ENCODE results near the gene REPIN1. TPM values are rescaled to one million over a fixed set of nuclear protein-coding genes. Genes with fewer than 3 reads are reported as not detected.

Gene REPIN1
- total and polyA plus RNA-seq, 9 of the 15 experiments (the other 6 are each of a cell fraction or from before 2014, with no cell fraction given) = 8.1 to 283 (median 94.3) TPM

DNA sequence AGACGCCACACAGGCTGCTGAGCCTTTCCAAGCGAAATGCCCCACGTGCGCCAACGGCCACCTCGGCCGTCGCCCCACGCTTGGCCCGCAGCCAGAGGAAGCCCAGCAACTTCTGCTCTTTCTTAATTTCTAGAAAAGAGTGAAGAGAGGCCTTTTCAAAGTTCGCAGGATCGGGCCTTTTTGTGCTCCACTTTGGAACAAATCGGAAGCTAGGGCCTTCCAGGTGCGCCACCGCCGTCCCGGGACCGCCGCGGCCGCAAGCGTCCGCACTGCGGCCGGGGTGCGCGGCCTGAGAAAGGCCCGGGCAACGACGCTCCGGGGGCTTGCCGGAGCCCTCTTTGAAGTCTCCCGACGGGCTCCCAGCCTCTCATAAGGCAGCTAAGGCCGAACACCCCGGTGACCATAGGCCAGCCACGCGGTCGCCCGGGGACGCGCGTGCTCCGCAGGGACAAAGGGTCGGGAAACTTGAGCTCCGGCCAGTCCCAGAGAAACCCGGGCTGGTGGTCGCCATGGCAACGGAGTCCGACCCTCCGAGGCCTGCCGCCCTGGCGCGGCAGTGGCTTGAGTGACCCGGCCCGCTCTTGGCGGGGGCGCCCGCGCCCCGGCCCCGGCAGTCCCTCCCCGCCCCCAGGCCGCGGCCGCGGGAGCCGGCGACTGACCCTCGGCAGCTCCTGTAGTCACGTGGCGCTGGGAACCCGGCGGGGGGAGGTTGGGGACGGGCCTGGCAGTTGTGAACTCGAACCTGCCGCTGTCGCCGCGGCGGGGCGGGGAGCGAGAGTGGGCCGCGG, at the start of gene REPIN1 (continued):
- TF ChIP-seq, protein P1, sequence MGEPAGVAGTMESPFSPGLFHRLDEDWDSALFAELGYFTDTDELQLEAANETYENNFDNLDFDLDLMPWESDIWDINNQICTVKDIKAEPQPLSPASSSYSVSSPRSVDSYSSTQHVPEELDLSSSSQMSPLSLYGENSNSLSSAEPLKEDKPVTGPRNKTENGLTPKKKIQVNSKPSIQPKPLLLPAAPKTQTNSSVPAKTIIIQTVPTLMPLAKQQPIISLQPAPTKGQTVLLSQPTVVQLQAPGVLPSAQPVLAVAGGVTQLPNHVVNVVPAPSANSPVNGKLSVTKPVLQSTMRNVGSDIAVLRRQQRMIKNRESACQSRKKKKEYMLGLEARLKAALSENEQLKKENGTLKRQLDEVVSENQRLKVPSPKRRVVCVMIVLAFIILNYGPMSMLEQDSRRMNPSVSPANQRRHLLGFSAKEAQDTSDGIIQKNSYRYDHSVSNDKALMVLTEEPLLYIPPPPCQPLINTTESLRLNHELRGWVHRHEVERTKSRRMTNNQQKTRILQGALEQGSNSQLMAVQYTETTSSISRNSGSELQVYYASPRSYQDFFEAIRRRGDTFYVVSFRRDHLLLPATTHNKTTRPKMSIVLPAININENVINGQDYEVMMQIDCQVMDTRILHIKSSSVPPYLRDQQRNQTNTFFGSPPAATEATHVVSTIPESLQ (CRISPR knock-in tag; IDR thresholded peaks at IDR 0.05) = peak; percentile 71; the same call in 1 of the 2 replicates
- no peak for TF ChIP-seq TSC22D4 (tag; IDR thresholded peaks at IDR 0.05)
- TF ChIP-seq ZNF12 (CRISPR knock-in tag; IDR thresholded peaks at IDR 0.05) = peak; percentile 67
- peak; percentile 97 for TF ChIP-seq RBBP5 (IDR thresholded peaks at IDR 0.05; ENCODE audit: borderline replicate concordance, insufficient read depth, low read length, poor library complexity, severe bottlenecking)
- TF ChIP-seq, protein P2, sequence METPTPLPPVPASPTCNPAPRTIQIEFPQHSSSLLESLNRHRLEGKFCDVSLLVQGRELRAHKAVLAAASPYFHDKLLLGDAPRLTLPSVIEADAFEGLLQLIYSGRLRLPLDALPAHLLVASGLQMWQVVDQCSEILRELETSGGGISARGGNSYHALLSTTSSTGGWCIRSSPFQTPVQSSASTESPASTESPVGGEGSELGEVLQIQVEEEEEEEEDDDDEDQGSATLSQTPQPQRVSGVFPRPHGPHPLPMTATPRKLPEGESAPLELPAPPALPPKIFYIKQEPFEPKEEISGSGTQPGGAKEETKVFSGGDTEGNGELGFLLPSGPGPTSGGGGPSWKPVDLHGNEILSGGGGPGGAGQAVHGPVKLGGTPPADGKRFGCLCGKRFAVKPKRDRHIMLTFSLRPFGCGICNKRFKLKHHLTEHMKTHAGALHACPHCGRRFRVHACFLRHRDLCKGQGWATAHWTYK (CRISPR knock-in tag; IDR thresholded peaks at IDR 0.05) = peak; percentile 93; the same call in 1 of the 2 replicates
- 0 out of 4 replicates have a peak, but pooled peaks of 1 of the 2 experiments have one; percentile 11 for TF ChIP-seq ZMIZ1 (IDR thresholded peaks at IDR 0.05; ENCODE audit: low read depth in 2 of 2, low read length in 2 of 2)
- peak; percentile 74 for TF ChIP-seq POLR2A (conservative IDR thresholded peaks at IDR 0.05)
- peak; percentile 98 for TF ChIP-seq GATAD2B (IDR thresholded peaks at IDR 0.05; ENCODE audit: borderline replicate concordance)
- TF ChIP-seq BCOR (IDR thresholded peaks at IDR 0.05) = no peak
- no peak for TF ChIP-seq HEY1 (CRISPR knock-in tag; IDR thresholded peaks at IDR 0.05; ENCODE audit: borderline replicate concordance)
- TF ChIP-seq E2F6 (IDR thresholded peaks at IDR 0.05; ENCODE audit: borderline replicate concordance in 1 of 2, extremely low read depth in 1 of 2, insufficient read depth in 1 of 2, insufficient read length in 1 of 2, low read depth in 1 of 2, low read length in 1 of 2, poor library complexity in 1 of 2, severe bottlenecking in 1 of 2) = peak; percentile 93 to 96
- peak; percentile 43; the same call in 1 of the 2 replicates for TF ChIP-seq ZNF311 (CRISPR knock-in tag; IDR thresholded peaks at IDR 0.05)
- 0 out of 2 replicates have a peak, but pooled peaks have one; percentile 45 for TF ChIP-seq ZNF212 (CRISPR knock-in tag; IDR thresholded peaks at IDR 0.05)
- peak; percentile 61 for TF ChIP-seq ATF7 (IDR thresholded peaks at IDR 0.05)
- no peak for TF ChIP-seq TEAD2 (tag; IDR thresholded peaks at IDR 0.05)
- no peak; the same call in 1 of the 2 replicates for TF ChIP-seq MTA2 (IDR thresholded peaks at IDR 0.05; ENCODE audit: low read depth)
- peak; percentile 28 for TF ChIP-seq SAP30 (IDR thresholded peaks at IDR 0.05; ENCODE audit: borderline replicate concordance, insufficient read depth, low read depth, low read length, poor library complexity, severe bottlenecking)
- no peak; the same call in none of the 2 replicates for TF ChIP-seq ZNF583 (CRISPR knock-in tag; IDR thresholded peaks at IDR 0.05)

Data from K562 (cell line).